ENCODE measurements around the gene ADAM15.
A peak's percentile ranks its signal among the peaks of the same experiment; 100 is the strongest.

The ADAM15 gene

DNA sequence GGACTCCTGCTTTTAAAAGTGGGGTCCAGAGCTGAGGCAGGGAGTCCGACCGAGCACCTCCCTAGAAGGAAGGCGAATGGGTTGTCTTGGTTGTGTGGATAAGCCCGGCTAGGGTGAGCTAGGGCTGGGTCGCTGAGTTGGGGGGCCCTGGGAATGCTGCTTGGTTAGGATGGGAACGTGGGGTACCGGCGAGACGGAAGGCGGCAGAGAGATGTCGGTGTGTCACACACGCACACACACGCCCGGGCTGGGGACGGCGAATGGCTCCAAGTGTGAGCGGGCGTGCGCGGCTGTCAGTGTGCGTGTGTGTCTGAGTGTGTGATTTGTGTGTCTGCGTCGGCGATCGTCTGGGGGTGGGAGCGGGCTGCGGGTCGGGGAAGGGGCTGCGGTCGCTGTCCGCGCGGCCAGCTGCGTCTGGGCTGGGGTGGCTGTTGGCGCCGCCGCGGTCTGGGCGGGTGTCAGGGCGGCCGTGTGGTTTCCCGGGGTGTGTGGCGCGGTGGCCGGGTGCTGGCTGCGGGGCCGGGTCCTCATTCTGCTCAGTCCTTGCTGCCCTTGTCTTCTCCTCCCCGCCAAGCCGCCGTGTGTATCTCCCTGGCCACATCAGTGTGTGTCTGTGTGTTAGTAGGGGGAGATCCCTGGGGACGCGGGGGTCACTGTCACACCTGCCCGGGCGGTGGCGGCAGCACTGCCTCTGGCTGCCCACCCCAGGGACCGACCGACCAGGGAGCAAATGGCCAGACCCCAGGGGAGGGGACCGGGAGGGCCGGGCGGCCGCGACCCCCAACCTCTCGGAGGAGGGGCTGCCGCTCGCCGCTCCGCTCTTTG, 28.6 kb downstream of the ADAM15 start:
- Histone ChIP-seq H3K9me3 (ENCODE audit: insufficient read depth, low read depth, low read length) (no peaks in the 10 kb centered on the region), H3K4me1 (ENCODE audit: insufficient read depth, low read length) (peaks cover 12% of the 10 kb centered on the region), H3K4me3 (ENCODE audit: low read length) (peak overlapping the region; percentile 67), H3K9ac (ENCODE audit: low read depth, low read length) (peak overlapping the region; percentile 27; the same call in 1 of the 2 replicates), H3K27ac (ENCODE audit: low read length) (no peak overlapping the region), H3K36me3 (ENCODE audit: insufficient read depth, low read depth, low read length) (no peaks in the 10 kb centered on the region), H3K27me3 (ENCODE audit: insufficient read depth, low read length) (peaks cover 87% of the 10 kb centered on the region)

DNA sequence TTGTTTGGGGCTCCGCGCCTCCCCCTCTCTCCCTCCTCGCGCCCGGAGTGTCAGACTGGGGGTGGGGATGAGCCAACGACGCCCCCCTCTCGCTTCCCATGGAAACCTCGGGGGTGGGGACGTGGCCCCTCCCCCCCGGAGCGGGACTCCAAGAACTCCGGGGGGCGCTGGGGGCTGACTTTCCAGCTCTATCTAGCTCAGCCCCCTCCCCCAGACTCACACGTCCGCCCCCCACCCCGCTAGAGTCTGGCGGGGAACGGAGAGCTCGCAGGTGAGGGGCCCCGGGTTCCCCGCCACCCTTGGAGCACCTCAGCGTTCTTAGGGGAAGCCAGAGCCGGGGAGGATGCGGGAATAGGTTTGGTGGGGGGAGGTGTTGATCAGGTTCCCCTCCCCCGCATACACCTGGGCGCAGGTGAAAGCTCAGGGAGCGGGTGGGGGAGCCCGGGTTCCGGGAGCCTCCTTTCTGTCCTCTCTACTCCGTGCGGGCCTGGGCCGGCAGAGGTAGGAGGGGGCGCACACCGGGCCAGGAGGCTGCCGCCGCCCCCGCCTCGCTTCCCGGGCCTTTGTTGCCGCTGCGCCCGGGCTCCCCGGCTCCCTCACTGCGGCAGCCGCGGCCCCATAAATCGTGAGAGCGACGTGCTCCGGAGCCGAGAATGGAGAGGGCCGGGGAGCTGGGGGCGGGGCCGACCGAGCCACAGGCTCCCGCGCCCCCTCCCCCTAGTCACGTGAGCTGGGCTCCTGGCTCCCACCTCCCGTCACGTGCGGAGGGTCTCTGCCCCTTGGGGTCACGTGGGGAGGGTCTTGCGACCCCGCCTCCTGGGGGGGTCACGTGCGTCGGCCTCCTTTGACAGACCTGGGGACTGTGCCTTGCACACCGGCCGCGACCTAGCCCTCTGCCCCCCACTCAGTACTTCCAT, 29.5 kb downstream of the ADAM15 start:
- Histone ChIP-seq H3K27ac (ENCODE audit: low read length) (no peak overlapping the region), H3K9me3 (ENCODE audit: insufficient read depth, low read depth, low read length) (no peaks in the 10 kb centered on the region), H3K9ac (ENCODE audit: low read depth, low read length) (peak overlapping the region; percentile 51; the same call in 1 of the 2 replicates), H3K4me3 (ENCODE audit: low read length) (peak overlapping the region; percentile 67; the same call in 1 of the 2 replicates), H3K4me1 (ENCODE audit: insufficient read depth, low read length) (peaks cover 12% of the 10 kb centered on the region), H3K36me3 (ENCODE audit: insufficient read depth, low read depth, low read length) (no peaks in the 10 kb centered on the region), H3K27me3 (ENCODE audit: insufficient read depth, low read length) (peaks cover 80% of the 10 kb centered on the region)

DNA sequence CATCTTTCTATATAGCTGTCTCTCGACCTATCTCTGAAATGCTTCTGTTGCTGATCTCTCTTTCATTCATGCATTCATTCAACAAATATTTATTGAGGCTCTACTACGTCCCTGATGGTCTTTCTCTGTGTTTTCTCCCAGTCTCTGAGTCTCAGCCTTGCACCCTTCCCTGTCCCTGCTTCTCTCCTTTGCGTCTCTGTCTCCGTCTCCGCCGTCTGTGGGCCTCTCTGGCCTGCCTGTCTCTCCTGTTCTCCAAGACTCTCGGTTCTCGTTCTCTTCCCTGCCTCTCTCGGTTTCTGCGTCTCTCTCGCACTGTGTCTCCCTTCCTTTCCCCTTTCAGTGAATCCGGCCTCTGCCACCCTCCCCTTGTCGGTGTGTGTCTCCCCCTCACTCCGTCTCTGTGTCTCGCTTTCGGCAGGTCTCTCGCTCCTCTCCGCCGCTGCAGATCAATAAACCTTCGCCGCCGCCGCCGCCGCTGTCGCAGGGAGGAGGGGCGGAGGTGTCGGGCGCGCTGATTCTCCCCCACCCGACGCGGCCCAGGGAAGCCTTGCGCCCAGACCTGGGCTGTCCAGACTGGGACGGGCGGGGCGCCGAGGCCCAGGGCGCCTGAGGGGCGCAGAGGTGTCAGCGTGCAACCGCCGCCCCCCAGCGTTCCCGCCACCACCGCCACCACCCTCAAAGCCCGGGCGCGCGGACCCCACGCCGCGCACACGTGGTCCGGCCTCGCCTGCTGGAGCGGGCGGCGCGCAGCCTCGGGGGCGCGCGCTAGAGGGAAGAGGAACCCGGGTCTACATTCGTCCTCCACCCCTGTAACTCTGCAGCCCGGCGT, 30.6 kb downstream of the ADAM15 start:
- Histone ChIP-seq H3K4me1 (ENCODE audit: insufficient read depth, low read length) (peaks cover 16% of the 10 kb centered on the region), H3K27ac (ENCODE audit: low read length) (no peak overlapping the region), H3K36me3 (ENCODE audit: insufficient read depth, low read depth, low read length) (no peaks in the 10 kb centered on the region), H3K9me3 (ENCODE audit: insufficient read depth, low read depth, low read length) (no peaks in the 10 kb centered on the region), H3K27me3 (ENCODE audit: insufficient read depth, low read length) (peaks cover 78% of the 10 kb centered on the region), H3K4me3 (ENCODE audit: low read length) (peak overlapping the region; percentile 67; the same call in 1 of the 2 replicates), H3K9ac (ENCODE audit: low read depth, low read length) (no peak overlapping the region)

DNA sequence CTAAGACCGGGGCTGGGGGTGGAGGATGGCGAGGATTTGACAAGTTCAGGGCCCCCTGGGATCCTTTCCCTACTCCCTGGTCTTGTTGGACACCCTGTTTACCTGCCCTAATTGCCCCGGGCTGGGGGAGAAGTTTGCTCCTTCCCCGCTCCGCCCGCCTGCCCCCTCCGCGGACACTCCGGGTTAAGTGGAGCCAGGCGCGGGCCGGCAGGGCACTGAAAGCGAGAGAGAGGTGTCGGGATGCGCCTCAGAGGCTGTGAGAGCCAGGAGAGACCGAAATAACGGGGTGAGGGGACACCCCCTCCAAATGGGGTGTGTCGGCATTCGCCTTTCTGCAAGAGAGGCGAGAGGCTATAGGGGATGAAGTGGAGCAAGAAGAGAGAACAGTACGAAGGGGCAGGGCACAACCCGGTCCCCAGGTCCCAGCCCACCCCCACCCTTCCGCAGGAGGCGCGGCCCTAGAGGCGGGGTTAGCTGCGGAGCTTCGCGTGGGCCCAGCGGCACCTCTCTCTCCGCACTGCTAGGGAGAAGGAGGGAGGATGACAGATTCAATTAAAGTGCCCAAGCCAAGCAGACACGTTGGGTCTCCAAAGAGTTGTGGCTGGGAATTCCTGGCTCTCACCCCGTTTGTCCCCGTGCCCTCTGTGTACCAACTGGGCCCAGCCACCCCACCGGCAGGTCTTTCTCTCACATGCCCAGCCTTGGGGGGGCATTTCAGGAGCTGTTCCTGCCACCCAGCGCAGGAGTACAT, 31.4 kb downstream of the ADAM15 start:
- Histone ChIP-seq H3K27ac (ENCODE audit: low read length) (no peak overlapping the region), H3K27me3 (ENCODE audit: insufficient read depth, low read length) (peaks cover 70% of the 10 kb centered on the region), H3K9ac (ENCODE audit: low read depth, low read length) (no peak overlapping the region), H3K4me3 (ENCODE audit: low read length) (peak overlapping the region; percentile 29; the same call in 1 of the 2 replicates), H3K36me3 (ENCODE audit: insufficient read depth, low read depth, low read length) (no peaks in the 10 kb centered on the region), H3K4me1 (ENCODE audit: insufficient read depth, low read length) (peaks cover 17% of the 10 kb centered on the region), H3K9me3 (ENCODE audit: insufficient read depth, low read depth, low read length) (no peaks in the 10 kb centered on the region)

DNA sequence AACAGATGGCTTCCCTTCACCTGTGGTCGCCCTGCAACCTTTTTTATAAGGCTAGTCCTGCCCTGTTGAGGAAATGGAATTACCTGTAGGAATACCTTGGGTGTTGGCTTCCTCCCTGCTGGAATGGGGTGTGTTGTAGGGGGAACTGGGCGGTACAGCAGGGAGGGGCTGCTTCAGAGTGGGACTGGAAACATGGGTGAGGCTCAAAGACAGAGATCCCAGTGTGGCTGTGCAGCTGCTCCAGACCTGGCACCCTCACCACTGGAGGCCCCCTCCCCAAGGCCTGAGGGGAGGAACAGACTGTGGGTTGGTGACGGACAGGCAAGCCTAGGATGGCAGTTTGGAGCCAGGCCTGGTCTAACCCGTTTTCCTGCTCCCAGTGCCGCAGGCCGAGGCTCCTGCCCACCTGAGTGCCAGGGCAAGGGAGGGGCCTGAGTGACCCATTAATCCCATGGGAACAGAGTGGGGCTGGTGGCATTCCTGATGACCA, 32.0 kb downstream of the ADAM15 start:
- no peaks in the 10 kb centered on the region for H3K36me3 ChIP-seq (ENCODE audit: insufficient read depth, low read depth, low read length)
- no peak overlapping the region for H3K4me3 ChIP-seq (ENCODE audit: low read length)
- H3K27me3 ChIP-seq (ENCODE audit: insufficient read depth, low read length), result peaks cover 64% of the 10 kb centered on the region
- H3K27ac ChIP-seq (ENCODE audit: low read length), result no peak overlapping the region
- H3K9me3 ChIP-seq (ENCODE audit: insufficient read depth, low read depth, low read length), result no peaks in the 10 kb centered on the region
- no peak overlapping the region for H3K9ac ChIP-seq (ENCODE audit: low read depth, low read length)
- peaks cover 18% of the 10 kb centered on the region for H3K4me1 ChIP-seq (ENCODE audit: insufficient read depth, low read length)

DNA sequence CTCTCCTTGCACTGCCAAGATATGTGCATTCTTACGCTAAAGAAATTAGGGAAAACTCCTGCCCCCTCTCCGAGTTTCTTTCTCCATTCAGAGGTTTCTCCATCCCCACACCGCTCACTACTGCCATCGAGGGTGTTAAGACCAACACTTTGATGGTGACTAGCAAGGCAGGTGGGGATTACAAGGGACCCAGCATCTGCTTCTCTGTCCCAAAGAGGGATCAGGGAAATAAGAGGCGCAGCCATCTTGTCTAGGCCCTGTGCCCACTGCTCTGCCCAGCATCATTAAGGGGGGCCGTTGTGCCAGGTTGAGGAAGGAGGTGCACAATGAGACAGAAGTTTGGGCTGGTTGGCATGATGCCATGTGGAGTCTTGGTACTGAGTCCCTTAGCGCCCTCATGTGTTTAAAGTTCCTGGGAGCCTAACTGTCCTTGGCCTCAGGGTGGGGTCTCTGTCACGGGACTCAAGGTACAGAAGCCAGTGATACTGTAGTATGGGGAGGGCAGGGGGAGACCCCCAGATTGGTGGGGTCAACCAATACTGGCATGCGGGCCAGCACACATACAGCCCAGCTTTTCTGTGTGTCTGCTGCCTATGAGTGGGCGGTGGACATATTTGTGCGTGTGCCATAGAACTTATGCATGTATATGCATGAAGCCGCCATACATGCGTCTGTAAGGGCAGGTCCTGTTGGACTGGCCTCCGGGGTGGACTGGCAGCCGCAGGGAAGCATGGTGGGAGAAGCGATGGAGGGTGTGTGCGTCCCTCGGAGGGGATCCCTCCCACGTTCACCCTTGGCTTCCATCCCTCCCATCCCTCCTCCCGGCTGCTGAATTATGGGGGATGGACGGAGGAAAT, 33.0 kb downstream of the ADAM15 start:
- Histone ChIP-seq H3K36me3 (ENCODE audit: insufficient read depth, low read depth, low read length) (no peaks in the 10 kb centered on the region), H3K9ac (ENCODE audit: low read depth, low read length) (no peak overlapping the region), H3K9me3 (ENCODE audit: insufficient read depth, low read depth, low read length) (no peaks in the 10 kb centered on the region), H3K27me3 (ENCODE audit: insufficient read depth, low read length) (peaks cover 54% of the 10 kb centered on the region), H3K4me3 (ENCODE audit: low read length) (peak overlapping the region; percentile 82; the same call in 1 of the 2 replicates), H3K27ac (ENCODE audit: low read length) (no peak overlapping the region), H3K4me1 (ENCODE audit: insufficient read depth, low read length) (peaks cover 15% of the 10 kb centered on the region)

DNA sequence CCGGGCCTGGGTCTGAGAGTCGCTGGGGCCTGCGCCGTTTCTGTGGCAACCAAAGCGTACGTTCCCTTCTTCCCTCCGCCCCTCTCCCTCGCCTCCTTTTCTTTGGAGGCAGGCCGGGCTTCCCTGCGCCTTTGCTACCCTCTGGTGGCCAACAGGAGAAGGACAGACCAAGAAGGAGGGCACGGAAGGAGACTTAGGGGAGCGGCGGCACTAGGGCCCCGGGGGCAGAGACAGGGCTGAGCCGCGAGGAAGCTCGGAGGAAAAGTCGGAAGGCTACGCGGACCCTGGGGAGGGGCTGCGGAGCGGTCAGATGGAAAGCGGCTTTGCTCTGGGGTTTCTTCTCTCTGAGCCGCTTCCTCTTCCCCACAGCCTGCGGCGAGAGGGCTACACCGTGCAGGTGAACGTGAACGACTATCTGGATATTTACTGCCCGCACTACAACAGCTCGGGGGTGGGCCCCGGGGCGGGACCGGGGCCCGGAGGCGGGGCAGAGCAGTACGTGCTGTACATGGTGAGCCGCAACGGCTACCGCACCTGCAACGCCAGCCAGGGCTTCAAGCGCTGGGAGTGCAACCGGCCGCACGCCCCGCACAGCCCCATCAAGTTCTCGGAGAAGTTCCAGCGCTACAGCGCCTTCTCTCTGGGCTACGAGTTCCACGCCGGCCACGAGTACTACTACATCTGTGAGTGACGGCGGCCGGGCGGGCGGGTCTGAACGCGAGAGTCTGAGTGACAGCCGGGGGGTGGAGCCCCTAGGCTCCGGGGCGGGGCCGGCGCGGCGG, 33.8 kb downstream of the ADAM15 start:
- no peak overlapping the region for H3K27ac ChIP-seq (ENCODE audit: low read length)
- H3K9ac ChIP-seq (ENCODE audit: low read depth, low read length), result peak overlapping the region; percentile 68; the same call in 1 of the 2 replicates
- H3K27me3 ChIP-seq (ENCODE audit: insufficient read depth, low read length), result peaks cover 46% of the 10 kb centered on the region
- H3K36me3 ChIP-seq (ENCODE audit: insufficient read depth, low read depth, low read length), result no peaks in the 10 kb centered on the region
- peak overlapping the region; percentile 82 for H3K4me3 ChIP-seq (ENCODE audit: low read length)
- peaks cover 12% of the 10 kb centered on the region for H3K4me1 ChIP-seq (ENCODE audit: insufficient read depth, low read length)
- no peaks in the 10 kb centered on the region for H3K9me3 ChIP-seq (ENCODE audit: insufficient read depth, low read depth, low read length)

DNA sequence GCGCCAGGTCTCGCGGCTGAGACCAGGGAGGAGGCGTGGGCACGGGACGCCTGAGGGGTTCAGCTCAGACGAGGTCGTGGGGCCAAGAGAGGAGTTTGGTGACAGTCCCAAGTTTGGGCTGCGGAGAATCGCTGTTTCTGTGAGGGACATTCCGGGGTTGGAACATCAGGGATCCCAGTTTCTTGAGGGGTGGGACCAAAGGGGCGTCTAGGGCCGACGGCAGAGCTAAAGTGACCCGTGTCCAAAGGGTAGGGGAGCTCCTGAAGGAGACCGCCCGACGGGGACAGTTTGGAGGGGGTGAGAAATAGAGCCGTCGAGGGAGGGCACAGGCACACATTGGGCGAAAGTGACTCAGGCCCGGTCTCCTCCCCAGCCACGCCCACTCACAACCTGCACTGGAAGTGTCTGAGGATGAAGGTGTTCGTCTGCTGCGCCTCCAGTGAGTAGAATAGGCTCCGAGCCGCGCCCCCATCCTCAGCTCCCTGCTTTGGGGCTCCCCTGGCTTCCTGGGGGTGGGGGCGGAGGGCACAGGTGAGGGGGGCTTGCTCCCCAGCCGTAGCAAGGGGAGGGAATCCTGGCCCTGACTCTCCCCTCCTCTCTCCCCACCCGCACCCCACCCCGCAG, 34.5 kb downstream of the ADAM15 start:
- Histone ChIP-seq H3K4me3 (ENCODE audit: low read length) (peak overlapping the region; percentile 82), H3K27ac (ENCODE audit: low read length) (no peak overlapping the region), H3K4me1 (ENCODE audit: insufficient read depth, low read length) (peaks cover 12% of the 10 kb centered on the region), H3K9me3 (ENCODE audit: insufficient read depth, low read depth, low read length) (no peaks in the 10 kb centered on the region), H3K9ac (ENCODE audit: low read depth, low read length) (peak overlapping the region; percentile 53; the same call in 1 of the 2 replicates), H3K36me3 (ENCODE audit: insufficient read depth, low read depth, low read length) (no peaks in the 10 kb centered on the region), H3K27me3 (ENCODE audit: insufficient read depth, low read length) (peaks cover 39% of the 10 kb centered on the region)

GRCh38 chr1:155086128-155086741, 35.1 kb downstream of the ADAM15 start:
- Histone ChIP-seq H3K27ac (ENCODE audit: low read length) (no peak overlapping the region), H3K36me3 (ENCODE audit: insufficient read depth, low read depth, low read length) (no peaks in the 10 kb centered on the region), H3K4me1 (ENCODE audit: insufficient read depth, low read length) (peaks cover 11% of the 10 kb centered on the region), H3K4me3 (ENCODE audit: low read length) (peak overlapping the region; percentile 82; the same call in 1 of the 2 replicates), H3K27me3 (ENCODE audit: insufficient read depth, low read length) (peaks cover 33% of the 10 kb centered on the region), H3K9me3 (ENCODE audit: insufficient read depth, low read depth, low read length) (no peaks in the 10 kb centered on the region), H3K9ac (ENCODE audit: low read depth, low read length) (no peak overlapping the region)
